HG03442 (cell line): ENCODE measurements around the gene ZNF497.
"Not testable (repeated sequence)": the region's sequence is repeated elsewhere in the genome, so short reads cannot be mapped to it uniquely, and the experiment has no call there.

Experiments used
- ATAC-seq: cut with Tn5 transposase; IDR thresholded peaks from one replicate; pipeline ENCODE4 v1.9.1; 2021; ENCODE audit warnings: mild to moderate bottlenecking, moderate library complexity; ENCODE audit not compliant: unreplicated experiment

The ZNF497 gene

GRCh38 chr19:58362272-58362994 lies at the start of gene ZNF497:
Gene ZNF497 (minus strand): TSS chr19:58362751. CDS start chr19:58357635, 5,116 bp downstream.
- peak; percentile 85 for ATAC-seq

DNA sequence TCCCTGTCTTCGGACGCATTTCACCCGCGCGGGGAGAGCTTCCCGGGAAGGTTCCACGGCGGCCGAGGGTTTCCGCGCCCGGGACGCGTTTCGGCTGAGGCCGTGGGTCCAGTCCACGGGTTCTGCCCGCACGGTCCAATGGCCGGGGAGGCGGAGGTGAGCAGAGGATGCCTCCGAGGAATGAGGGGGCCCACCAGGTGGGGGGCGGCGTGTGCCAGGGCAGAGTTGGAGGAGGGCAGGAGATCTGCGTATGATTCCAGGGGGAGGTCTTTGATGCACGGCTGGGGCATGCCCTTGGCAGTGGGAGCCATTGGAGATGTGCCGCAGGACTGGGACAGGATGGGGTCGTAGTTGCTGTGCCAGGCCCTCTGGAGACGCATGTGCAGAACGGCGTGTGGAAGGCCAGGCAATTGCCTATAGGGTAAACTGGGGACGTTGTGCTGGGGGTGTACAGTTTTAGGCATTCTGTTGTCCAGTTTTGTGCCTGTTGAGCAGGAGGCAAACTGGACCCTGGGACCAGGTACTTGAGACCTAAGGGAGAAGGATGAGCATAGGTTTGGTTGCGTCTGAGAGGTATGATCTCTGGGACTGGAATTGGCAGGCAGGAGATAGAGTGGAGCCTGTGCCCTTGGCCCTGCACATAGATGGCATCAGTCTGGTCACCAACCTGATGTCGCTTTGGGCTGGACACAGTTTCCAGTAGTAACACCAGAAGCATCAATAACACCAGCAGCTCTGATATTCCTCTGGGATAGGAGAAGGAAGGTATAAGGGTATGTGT lies 46.6 kb upstream of the ZNF497 start:
- ATAC-seq: peak; percentile 12

- ATAC-seq: peak; percentile 84
Measured at GRCh38 chr19:58408152-58409009, 45.8 kb upstream of the ZNF497 start, which contains the start of gene ZNF584. Gene ZNF584 (plus strand): TSS chr19:58408649. CDS start chr19:58409148, 499 bp downstream.

- ATAC-seq: no peak
Measured at GRCh38 chr19:58407658-58408151, 45.2 kb upstream of the ZNF497 start.

GRCh38 chr19:58406818-58407657 lies 44.5 kb upstream of the ZNF497 start:
- ATAC-seq: no peak

DNA sequence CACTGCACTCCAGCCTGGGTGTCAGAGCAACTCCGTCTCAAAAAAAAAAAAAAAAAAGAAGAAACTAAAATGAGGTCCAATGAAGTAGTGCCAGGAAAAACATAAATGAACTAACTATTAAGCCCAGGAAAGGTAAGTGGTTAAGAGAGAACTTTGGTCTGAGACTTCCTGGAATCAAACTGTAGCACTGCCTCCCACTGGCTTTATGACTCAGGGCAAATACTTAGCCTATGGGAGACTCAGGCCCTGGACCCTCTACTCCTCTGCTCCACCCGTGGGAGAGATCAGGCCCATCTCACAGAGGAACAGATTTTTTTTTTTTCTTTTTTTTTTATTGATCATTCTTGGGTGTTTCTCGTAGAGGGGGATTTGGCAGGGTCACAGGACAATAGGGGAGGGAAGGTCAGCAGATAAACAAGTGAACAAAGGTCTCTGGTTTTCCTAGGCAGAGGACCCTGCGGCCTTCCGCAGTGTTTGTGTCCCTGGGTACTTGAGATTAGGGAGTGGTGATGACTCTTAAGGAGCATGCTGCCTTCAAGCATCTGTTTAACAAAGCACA lies 41.4 kb upstream of the ZNF497 start:
- ATAC-seq: not testable (repeated sequence)

DNA sequence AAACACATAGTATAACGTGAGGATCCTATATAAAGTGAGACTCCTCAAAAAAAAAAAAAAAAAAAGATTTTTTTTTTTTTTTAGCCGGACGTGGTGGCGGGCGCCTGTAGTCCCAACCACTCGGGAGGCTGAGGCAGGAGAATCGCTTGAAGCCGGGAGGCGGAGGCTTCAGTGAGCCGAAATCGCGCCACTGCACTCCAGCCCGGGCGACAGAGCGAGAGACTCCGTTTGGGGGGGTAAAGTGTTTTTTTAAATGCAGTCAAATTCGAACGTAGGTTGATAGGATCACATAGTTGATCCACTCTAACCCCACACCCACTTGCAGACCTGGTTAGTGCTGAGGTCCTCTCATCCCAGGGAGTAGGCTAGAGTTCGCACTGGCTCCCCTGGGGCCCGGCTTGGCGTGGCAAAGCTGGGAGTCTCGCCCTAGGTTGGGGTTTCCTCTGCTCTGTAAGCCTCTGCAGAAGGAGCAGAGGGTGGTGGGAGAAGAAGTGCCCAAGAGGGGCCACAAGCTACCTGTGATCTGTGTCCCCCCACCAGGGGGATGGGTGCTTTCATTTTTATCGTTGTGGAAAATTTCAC lies 39.4 kb upstream of the ZNF497 start:
- no peak for ATAC-seq

GRCh38 chr19:58400916-58401839 lies 38.6 kb upstream of the ZNF497 start:
- ATAC-seq: peak; percentile 98

GRCh38 chr19:58400316-58400915 lies 37.9 kb upstream of the ZNF497 start:
- no peak for ATAC-seq

- ATAC-seq: no peak
Measured at GRCh38 chr19:58399903-58400302, 37.4 kb upstream of the ZNF497 start.

DNA sequence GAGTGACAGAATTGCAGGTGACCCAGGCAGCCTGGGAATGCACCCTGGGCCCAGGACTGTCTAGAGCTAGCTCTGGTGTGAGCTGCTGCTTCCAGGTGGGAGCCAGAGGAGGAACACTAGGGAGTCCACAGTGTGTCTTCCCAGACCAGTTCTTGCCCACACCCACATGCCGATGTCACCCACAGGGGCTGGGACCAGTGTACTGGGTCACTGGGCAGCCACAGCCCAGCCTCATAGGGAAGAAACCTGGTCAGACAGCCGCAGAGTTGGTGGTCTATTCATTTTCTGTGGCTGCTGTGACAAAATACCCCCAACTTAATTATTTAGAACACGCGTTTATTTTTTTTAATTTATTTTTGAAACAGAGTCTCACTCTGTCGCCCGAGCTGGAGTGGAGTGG lies 36.0 kb upstream of the ZNF497 start:
- ATAC-seq: no peak

GRCh38 chr19:58398087-58398486 lies 35.5 kb upstream of the ZNF497 start:
- no peak for ATAC-seq

- ATAC-seq: no peak
Measured at GRCh38 chr19:58397533-58398037, 35.0 kb upstream of the ZNF497 start.

DNA sequence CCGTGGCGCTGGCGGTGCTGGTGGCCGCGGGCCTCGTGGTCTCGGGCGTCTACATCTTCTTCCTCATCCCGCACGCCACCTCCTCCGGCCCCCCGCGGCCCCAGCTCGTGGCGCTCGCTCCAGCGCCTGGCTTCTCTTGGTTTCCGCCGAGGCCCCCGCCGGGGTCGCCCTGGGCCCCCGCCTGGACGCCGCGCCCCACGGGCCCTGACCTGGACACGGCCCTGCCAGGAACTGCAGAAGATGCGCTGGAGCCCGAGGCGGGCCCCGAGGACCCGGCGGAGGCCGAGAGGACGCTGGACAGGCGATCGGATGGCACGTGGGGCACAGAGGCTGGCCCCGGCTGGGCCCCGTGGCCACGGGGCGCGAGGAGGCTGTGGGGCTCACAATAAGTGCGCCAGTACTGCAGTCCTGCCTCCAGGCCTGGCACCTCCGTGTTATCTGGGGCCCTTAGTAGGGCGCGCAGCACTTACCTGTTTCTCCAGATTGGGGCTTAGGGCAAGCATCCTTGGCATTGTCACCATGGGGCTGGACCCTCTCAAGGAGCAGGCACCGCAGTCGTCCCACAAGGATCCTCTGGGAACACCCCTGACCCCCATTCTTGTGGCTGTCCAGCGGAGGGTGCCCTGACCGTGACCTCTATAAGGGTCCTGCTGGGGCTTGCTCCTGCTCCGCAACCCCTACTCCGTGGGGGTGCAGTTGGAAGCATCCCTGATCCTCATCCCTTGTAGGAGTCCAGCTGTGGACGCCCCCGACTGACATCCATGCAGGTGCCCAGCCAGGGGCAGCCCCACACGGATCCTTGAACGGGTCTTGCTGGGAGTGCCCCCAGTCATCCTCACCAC lies 34.4 kb upstream of the ZNF497 start:
- ATAC-seq: no peak

- ATAC-seq: no peak
Measured at GRCh38 chr19:58395979-58396627, 33.6 kb upstream of the ZNF497 start.

DNA sequence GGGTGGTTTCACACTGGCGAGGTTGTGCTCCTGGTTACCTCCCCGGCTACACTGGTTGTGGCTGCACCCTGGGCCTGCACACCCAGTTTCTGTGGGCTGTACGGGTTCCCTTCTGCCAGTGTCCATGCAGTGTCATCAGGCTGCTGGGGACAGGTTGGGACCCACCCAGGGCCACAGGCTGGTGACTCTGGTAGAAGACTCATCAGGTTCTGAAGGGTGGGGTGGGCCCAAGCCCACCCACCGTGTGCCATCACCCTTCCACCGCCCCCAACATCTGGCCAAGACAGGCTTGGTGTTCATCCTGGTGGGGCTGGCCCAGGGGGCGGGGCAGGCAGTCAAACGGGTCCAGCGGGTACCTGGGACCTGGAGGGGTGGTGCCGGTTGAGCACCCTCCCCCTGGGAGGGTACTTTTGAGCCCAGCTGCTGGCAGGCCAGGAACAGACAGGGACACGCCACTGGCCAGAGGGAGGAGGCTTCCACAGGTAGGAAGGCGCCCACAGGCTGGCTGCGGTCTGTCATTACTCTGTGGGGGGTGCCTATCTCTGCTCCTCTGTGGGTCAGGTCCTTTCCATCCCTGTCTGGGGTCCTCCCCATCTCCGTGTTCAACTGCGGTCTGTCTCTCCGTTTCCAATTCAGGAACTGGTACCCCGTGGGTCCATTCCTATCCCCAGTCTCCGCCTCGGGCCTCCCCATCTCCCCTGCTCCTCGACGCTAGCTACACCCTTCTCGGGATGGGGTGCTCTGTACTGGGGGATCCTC lies 32.8 kb upstream of the ZNF497 start, which contains the start of gene RNF225:
RNF225 (plus strand) TSS at position 437 of the 759 bp plus-strand sequence. CDS start 434 bp downstream, outside the sequence.
- no peak for ATAC-seq
